AG08395 (cell line): Measurements from ENCODE around the gene GPR68.
"Not testable (repeated sequence)": the region's sequence is repeated elsewhere in the genome, so short reads cannot be mapped to it uniquely, and the experiment has no call there.

Source experiments
- DNase-seq: peaks from one replicate; pipeline ENCODE4 v3.0.0; 2012; ENCODE audit warnings: mixed read lengths, low spot score

The GPR68 gene

DNA sequence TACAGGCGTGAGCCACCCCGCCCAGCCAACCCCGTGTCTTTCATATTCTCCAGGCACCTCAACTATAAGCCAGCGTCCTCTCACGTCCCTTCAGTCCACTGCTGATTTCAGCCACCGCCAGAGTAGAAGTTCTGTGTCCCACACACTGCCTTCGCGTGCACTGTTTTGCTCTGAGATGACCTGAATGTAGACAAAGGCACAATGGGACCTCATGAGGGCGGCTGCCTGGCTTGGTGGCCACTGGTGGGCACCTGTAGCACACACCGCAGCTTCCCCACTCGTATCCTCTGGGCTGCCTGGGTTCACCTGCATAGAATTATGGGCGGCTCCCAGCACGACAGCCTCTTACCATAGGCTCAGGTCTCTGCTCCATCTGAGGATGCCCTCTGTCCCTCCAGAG lies 57.2 kb downstream of the GPR68 start:
- DNase-seq: no peak

DNA sequence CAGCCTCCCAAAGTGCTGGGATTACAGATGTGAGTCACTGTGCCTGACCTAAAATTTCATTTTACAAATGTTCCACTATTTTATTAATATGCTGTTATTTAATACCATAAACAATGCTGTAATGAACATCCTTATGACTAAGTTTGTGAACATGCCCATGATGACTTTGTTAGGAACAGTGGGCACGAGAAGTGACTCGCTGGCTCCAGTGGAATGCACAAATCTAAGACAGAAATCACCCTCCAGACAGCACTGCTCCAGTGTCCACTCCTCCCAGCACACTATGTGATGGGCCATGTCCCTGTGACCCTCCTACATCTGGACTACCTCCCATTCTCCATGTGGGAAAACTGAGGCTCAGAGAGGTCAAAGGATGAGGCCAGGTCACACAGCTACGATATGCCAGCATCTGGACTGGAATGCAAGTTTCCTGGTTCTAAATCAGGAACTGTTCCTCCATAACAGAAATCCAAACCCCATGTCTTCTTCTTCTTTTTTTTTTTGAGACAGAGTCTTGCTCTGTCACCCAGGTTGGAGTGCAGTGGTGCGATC lies 57.9 kb downstream of the GPR68 start:
- DNase-seq: peak; percentile 72

DNA sequence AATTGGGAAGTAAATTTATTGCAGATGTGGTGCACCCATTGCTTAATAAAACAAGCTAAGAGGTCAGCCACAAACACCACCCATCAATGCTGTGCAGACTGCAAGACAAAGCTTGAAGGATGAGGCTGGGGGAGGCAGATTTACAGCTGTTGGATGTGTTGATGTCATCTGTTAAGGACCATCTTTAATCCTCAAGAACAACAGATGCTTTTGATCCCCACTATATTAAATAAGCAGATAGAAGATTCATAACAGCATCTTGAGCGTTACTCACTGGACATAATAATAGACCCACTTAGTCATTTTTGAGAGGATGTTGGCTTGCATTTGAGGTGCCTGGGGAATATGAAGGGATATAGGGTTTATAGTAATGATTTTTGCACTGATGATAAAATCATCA lies 58.8 kb downstream of the GPR68 start:
- peak; percentile 45 for DNase-seq

DNA sequence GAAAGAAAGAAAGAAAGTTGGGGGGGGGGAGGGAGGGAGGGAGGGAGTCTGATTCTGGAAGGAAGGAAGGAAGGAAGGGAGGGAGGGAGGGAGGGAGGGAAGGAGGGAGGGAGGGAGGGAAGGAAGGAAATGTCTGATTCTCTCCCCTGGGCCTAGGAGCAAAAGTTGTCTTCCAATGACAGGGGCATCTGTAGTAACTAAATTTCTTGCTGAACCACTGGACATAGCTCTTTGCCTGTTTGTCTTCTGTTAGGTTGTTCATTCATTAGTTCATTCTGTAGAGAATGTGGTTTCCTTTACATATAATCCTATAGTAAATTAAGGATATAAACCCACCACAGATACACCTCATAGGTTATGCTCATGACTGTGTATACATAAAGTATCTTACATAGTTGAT lies 59.9 kb downstream of the GPR68 start:
- no peak for DNase-seq

DNA sequence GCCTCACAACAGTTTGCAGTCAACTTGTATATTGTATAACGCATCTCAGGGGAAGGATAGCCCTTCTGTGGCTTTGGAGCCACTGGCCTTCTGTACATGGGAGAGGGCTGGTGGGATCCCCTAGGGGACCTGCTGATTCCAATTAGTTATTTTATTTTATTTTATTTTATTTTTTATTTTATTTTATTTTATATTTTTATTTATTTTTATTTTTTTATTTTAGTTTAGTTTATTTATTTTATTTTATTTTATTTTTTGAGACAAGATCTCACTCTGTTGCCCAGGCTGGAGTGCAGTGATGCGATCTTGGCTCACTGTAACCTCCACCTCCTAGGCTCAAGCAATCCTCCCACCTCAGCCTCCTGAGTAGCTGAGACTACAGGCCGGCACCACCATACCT lies 61.8 kb downstream of the GPR68 start:
- not testable (repeated sequence) for DNase-seq
